Testis (tissue), 3 donors: ENCODE measurements around the gene ZNF212. TPM values are rescaled to one million over a fixed set of nuclear protein-coding genes. Genes with fewer than 3 reads are reported as not detected.

Experiments
- DNase-seq: peaks from one replicate; pipeline ENCODE4 v3.0.0-alpha.2; 2019
- H3K27ac ChIP-seq, 2 donors: fragments of 200-600 bp; sonication (generic); one replicate each; pipeline ENCODE4 v1.5.1; 2019
- H3K27me3 ChIP-seq: fragments of 200-600 bp; sonication (generic); one replicate; pipeline ENCODE4 v1.5.1; 2019
- H3K36me3 ChIP-seq: fragments of 200-600 bp; sonication (generic); one replicate; pipeline ENCODE4 v1.5.1; 2017; ENCODE audit warnings: low read depth; ENCODE audit errors: missing control alignments
- H3K4me1 ChIP-seq: fragments of 200-600 bp; sonication (generic); one replicate; pipeline ENCODE4 v1.5.1; 2019
- H3K4me3 ChIP-seq, 2 donors: fragments of 200-600 bp; sonication (generic); one replicate each; pipeline ENCODE4 v1.5.1; 2017 to 2019
- H3K9me3 ChIP-seq: fragments of 200-600 bp; sonication (generic); one replicate; pipeline ENCODE4 v1.5.1; 2017
- CTCF ChIP-seq, 3 experiments: fragments of 450-650 bp in 2 of 3; fragments of 200-600 bp in 1 of 3; sonication (generic) in 1 of 3; IDR thresholded peaks; one replicate each; pipeline ENCODE4 v1.5.1; 2016 to 2019; ENCODE audit warnings: antibody characterized with exemption in 3 of 3, mild to moderate bottlenecking in 2 of 3, moderate library complexity in 1 of 3
- POLR2A ChIP-seq: fragments of 450-650 bp; IDR thresholded peaks from one replicate; pipeline ENCODE4 v1.6.1; 2017; ENCODE audit warnings: antibody characterized with exemption, mild to moderate bottlenecking, moderate library complexity
- WGBS, 2 donors: methylation state at CpG; one replicate each; pipeline ENCODE4 v1.1.5; 2018; 5-methylcytosine and 5-hydroxymethylcytosine counted together
- intact Hi-C: fragments of 100-400 bp; cut with DNase I; formaldehyde crosslinking; loops from one replicate; pipeline ENCODE4 v1.15.1; 2023; ENCODE audit warnings: low total_unique reads
- polyA plus RNA-seq: library from polyadenylated mRNA; stranded (reverse); fragments of 350-450 nt; fragmentation: Illumina TruSeq; extraction: RNeasy Lipid Tissue Mini Kit (QIAGEN cat#74804); gene quantifications from one replicate; pipeline ENCODE4 v1.2.3, GENCODE V29; 2014; ENCODE audit warnings: low read depth, low replicate concordance; ENCODE audit not compliant: insufficient read depth
- small RNA-seq, 2 donors: library from RNA; depleted of rRNA; stranded (forward); fragments of <200 nt; gene quantifications; one replicate each; pipeline ENCODE3, GENCODE V24; 2016
- total RNA-seq, 2 donors: library from RNA; depleted of rRNA; stranded (reverse); fragments of >200 nt; gene quantifications; one replicate each; pipeline ENCODE4 v1.2.3, GENCODE V29; 2016

The ZNF212 gene
- total and polyA plus RNA-seq, 3 donors from 2014 or later = 17.2 to 24.2 (median 23.1) TPM

GRCh38 chr7:149304006-149304405 lies 64.6 kb downstream of the ZNF212 start:
- Histone ChIP-seq H3K36me3 (no peaks in the 10 kb centered on the region), H3K9me3 (no peaks in the 10 kb centered on the region), H3K27ac (no peak overlapping the region), H3K4me3 (no peak overlapping the region), H3K27me3 (no peaks in the 10 kb centered on the region), H3K4me1 (no peaks in the 10 kb centered on the region)
- 85 to 92% methylated on average over 7 of the region's 7 CpGs for WGBS, 2 donors
- no peak for DNase-seq
- intact Hi-C loops = no loop called here
- TF ChIP-seq CTCF (IDR thresholded peaks at IDR 0.05) = no peak
- no peak for TF ChIP-seq POLR2A

Small RNAs within 50 kb of the gene (small RNA-seq; reads per million reads assigned to genes)
- 0 reads per million in 2 donors for gene AC004890.1

Other genes starting within 250 kb of the ZNF212 start
- gene PDIA4, start 211.1 kb upstream of the ZNF212 start, total RNA-seq = 10 to 100 TPM; 59.3 to 86.5 TPM
- gene PDIA4, start 211.1 kb upstream of the ZNF212 start, polyA plus RNA-seq = 67.1 TPM
- 1 to 10 TPM; 8.3 to 8.8 TPM for gene ZNF786, start 148.9 kb upstream of the ZNF212 start, total RNA-seq
- 2.6 TPM for gene ZNF786, start 148.9 kb upstream of the ZNF212 start, polyA plus RNA-seq
- gene ZNF425, start 113.3 kb upstream of the ZNF212 start, total RNA-seq = 1 to 10 TPM; 3.0 to 4.3 TPM
- 3.4 TPM for gene ZNF425, start 113.3 kb upstream of the ZNF212 start, polyA plus RNA-seq
- gene ZNF398, start 92.2 kb upstream of the ZNF212 start, total RNA-seq = 10 to 100 TPM; 25.3 to 35.3 TPM
- 29.4 TPM for gene ZNF398, start 92.2 kb upstream of the ZNF212 start, polyA plus RNA-seq
- gene ZNF282, start 44.1 kb upstream of the ZNF212 start, total RNA-seq = 10 to 100 TPM; 12.2 to 17.6 TPM
- 9.6 TPM for gene ZNF282, start 44.1 kb upstream of the ZNF212 start, polyA plus RNA-seq
- gene ZNF783, start 22.5 kb downstream of the ZNF212 start, total RNA-seq = 10 to 100 TPM; 30.5 to 41.1 TPM
- gene ZNF783, start 22.5 kb downstream of the ZNF212 start, polyA plus RNA-seq = 15.0 TPM
- 10 to 100 TPM; 19.4 to 25.0 TPM for gene ZNF777, start 221.4 kb downstream of the ZNF212 start, total RNA-seq
- gene ZNF777, start 221.4 kb downstream of the ZNF212 start, polyA plus RNA-seq = 15.4 TPM